Gastrocnemius medialis (tissue), 4 donors: ENCODE results near the gene GABBR2.

Experiments used
- POLR2A ChIP-seq, 2 donors: fragments of 450-650 bp; IDR thresholded peaks; one replicate each; pipeline ENCODE4 v1.6.1; 2017; ENCODE audit warnings: antibody characterized with exemption in 2 of 2, mild to moderate bottlenecking in 2 of 2, moderate library complexity in 2 of 2
- TF ChIP-seq, protein P1 (sequence below), 5 experiments: fragments of 450-650 bp in 3 of 5; fragments of 200-600 bp in 2 of 5; sonication (generic) in 2 of 5; IDR thresholded peaks in 4 of 5; conservative IDR thresholded peaks in 1 of 5; 1 replicate in 4 of 5; 2 replicates in 1 of 5; pipeline ENCODE4 v1.5.1; 2016 to 2019; ENCODE audit warnings: antibody characterized with exemption in 5 of 5, mild to moderate bottlenecking in 3 of 5, moderate library complexity in 3 of 5

DNA sequence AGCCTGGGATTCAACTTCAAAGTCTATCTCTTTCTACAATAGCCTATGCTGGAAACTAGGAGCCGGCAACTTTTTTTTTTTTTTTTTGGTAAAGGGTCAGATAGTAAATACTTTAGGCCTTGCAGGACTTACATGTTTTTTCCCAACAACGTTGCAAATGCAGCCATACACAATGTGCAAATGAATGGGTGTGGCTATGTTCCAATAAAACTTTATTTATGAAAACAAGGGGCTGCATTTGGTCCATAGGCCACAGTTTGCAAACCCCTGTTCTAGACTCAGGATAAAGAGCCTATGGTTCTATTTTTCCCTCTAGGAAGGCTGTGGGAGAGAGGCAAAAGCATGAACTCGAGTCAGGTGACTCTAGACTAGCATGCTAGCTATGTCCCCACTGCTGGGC lies 189.1 kb downstream of the GABBR2 start:
- TF ChIP-seq, protein P1, sequence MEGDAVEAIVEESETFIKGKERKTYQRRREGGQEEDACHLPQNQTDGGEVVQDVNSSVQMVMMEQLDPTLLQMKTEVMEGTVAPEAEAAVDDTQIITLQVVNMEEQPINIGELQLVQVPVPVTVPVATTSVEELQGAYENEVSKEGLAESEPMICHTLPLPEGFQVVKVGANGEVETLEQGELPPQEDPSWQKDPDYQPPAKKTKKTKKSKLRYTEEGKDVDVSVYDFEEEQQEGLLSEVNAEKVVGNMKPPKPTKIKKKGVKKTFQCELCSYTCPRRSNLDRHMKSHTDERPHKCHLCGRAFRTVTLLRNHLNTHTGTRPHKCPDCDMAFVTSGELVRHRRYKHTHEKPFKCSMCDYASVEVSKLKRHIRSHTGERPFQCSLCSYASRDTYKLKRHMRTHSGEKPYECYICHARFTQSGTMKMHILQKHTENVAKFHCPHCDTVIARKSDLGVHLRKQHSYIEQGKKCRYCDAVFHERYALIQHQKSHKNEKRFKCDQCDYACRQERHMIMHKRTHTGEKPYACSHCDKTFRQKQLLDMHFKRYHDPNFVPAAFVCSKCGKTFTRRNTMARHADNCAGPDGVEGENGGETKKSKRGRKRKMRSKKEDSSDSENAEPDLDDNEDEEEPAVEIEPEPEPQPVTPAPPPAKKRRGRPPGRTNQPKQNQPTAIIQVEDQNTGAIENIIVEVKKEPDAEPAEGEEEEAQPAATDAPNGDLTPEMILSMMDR (IDR thresholded peaks at IDR 0.05 in 4 of 5, conservative IDR thresholded peaks at IDR 0.05 in 1 of 5): no peak
- TF ChIP-seq POLR2A (IDR thresholded peaks at IDR 0.05): no peak
